ENCODE measurements around the gene RAB31. TPM values are rescaled to one million over a fixed set of nuclear protein-coding genes. Genes with fewer than 3 reads are reported as not detected.

The RAB31 gene
- total and polyA plus RNA-seq, 2 of the 13 experiments (the other 11 are each of a cell fraction or from before 2014, with no cell fraction given), result 1.1 to 1.7 TPM

DNA sequence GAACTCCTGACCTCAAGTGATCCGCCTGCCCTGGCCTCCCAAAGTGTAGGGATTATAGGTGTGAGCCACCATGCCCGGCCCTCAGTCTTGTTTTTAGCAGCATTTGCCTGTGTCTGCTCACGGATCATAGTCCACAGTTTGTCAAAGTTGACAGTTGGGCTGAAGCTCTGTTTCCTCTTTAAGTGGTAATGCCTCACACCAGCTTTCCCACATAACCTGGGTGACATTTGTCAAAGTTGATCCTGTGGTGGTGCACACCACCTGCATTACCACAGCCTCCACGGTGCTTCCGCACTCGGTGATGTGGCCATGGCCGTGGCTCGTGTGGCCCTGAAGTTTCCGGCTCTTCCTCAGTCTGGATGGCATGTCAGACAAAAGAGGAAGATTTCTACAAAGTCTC lies 27.1 kb downstream of the RAB31 start:
- BruUV-seq (replicated peaks), result no TSS peak
- ATAC-seq (peak; percentile 53), DNase-seq (ENCODE audit: low spot score) (peak; percentile 54), FAIRE-seq (peak; percentile 34)
- POLR2A ChIA-PET, result no interaction called here
- H3K27ac ChIP-seq (ENCODE audit: extremely low read length, insufficient read depth, low read length), result no peak overlapping the region
- 39% methylated on average over 8 of the region's 9 CpGs for WGBS (ENCODE audit: low lambda C conversion rate)
- no peaks in the 10 kb centered on the region for H3K79me2 ChIP-seq (ENCODE audit: insufficient read depth, low read length)
- H2AFZ ChIP-seq (ENCODE audit: low read length), result no peak overlapping the region
- H3K4me2 ChIP-seq (ENCODE audit: low read depth, low read length), result no peak overlapping the region
- intact Hi-C loops (cut with micrococcal nuclease; ENCODE audit: unreplicated experiment) (no loop called here), in situ Hi-C loops (cut with HindIII; ENCODE audit: extremely low pct_ligation_motif_present, low pct_unique_long_range_greater_than_20kb) (no loop called here)
- no peaks in the 10 kb centered on the region; a peak in 1 of 5 replicates for H3K27me3 ChIP-seq (ENCODE audit: control insufficient read depth in 1 of 2, insufficient read depth in 2 of 2, low read length in 2 of 2)
- CTCF ChIA-PET (ENCODE audit: low intra/inter-chr PET ratio, low total read pairs), result no interaction called here
- H3K9ac ChIP-seq (ENCODE audit: insufficient read depth, low read depth, low read length), result no peak overlapping the region
- H3K9me3 ChIP-seq (ENCODE audit: low read length), result no peaks in the 10 kb centered on the region
- no peaks in the 10 kb centered on the region for H4K20me1 ChIP-seq (ENCODE audit: insufficient read depth, low read length)
- no peak overlapping the region for H3K4me3 ChIP-seq (replicated peaks in 1 of 3; ENCODE audit: insufficient read depth in 1 of 3, low read depth in 2 of 3, low read length in 3 of 3)
- no peaks in the 10 kb centered on the region for H3K36me3 ChIP-seq (replicated peaks in 1 of 2; ENCODE audit: control insufficient read depth in 1 of 2, insufficient read depth in 2 of 2, low read length in 2 of 2)
- H3K4me1 ChIP-seq (ENCODE audit: insufficient read depth, low read length), result peaks cover 33% of the 10 kb centered on the region
- no peak for TF ChIP-seq CREB1 (IDR thresholded peaks at IDR 0.05)
- no peak for TF ChIP-seq CREB1 (CRISPR knock-in tag; IDR thresholded peaks at IDR 0.05)
- TF ChIP-seq, protein P1, sequence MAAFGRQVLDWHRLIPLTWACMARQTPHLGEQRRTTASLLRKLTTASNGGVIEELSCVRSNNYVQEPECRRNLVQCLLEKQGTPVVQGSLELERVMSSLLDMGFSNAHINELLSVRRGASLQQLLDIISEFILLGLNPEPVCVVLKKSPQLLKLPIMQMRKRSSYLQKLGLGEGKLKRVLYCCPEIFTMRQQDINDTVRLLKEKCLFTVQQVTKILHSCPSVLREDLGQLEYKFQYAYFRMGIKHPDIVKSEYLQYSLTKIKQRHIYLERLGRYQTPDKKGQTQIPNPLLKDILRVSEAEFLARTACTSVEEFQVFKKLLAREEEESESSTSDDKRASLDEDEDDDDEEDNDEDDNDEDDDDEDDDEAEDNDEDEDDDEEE (CRISPR knock-in tag; IDR thresholded peaks at IDR 0.05), result no peak
- TF ChIP-seq, protein P2, sequence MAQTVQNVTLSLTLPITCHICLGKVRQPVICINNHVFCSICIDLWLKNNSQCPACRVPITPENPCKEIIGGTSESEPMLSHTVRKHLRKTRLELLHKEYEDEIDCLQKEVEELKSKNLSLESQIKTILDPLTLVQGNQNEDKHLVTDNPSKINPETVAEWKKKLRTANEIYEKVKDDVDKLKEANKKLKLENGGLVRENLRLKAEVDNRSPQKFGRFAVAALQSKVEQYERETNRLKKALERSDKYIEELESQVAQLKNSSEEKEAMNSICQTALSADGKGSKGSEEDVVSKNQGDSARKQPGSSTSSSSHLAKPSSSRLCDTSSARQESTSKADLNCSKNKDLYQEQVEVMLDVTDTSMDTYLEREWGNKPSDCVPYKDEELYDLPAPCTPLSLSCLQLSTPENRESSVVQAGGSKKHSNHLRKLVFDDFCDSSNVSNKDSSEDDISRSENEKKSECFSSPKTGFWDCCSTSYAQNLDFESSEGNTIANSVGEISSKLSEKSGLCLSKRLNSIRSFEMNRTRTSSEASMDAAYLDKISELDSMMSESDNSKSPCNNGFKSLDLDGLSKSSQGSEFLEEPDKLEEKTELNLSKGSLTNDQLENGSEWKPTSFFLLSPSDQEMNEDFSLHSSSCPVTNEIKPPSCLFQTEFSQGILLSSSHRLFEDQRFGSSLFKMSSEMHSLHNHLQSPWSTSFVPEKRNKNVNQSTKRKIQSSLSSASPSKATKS (CRISPR knock-in tag; IDR thresholded peaks at IDR 0.05), result no peak
- TF ChIP-seq GZF1 (CRISPR knock-in tag; IDR thresholded peaks at IDR 0.05), result no peak
- TF ChIP-seq MEIS2 (CRISPR knock-in tag; IDR thresholded peaks at IDR 0.05), result peak; percentile 77; the same call in 1 of the 2 replicates
- TF ChIP-seq, protein P3, sequence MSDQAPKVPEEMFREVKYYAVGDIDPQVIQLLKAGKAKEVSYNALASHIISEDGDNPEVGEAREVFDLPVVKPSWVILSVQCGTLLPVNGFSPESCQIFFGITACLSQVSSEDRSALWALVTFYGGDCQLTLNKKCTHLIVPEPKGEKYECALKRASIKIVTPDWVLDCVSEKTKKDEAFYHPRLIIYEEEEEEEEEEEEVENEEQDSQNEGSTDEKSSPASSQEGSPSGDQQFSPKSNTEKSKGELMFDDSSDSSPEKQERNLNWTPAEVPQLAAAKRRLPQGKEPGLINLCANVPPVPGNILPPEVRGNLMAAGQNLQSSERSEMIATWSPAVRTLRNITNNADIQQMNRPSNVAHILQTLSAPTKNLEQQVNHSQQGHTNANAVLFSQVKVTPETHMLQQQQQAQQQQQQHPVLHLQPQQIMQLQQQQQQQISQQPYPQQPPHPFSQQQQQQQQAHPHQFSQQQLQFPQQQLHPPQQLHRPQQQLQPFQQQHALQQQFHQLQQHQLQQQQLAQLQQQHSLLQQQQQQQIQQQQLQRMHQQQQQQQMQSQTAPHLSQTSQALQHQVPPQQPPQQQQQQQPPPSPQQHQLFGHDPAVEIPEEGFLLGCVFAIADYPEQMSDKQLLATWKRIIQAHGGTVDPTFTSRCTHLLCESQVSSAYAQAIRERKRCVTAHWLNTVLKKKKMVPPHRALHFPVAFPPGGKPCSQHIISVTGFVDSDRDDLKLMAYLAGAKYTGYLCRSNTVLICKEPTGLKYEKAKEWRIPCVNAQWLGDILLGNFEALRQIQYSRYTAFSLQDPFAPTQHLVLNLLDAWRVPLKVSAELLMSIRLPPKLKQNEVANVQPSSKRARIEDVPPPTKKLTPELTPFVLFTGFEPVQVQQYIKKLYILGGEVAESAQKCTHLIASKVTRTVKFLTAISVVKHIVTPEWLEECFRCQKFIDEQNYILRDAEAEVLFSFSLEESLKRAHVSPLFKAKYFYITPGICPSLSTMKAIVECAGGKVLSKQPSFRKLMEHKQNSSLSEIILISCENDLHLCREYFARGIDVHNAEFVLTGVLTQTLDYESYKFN (CRISPR knock-in tag; conservative IDR thresholded peaks at IDR 0.05), result 0 out of 2 replicates have a peak, but pooled peaks have one; percentile 26
- TF ChIP-seq, protein P4, sequence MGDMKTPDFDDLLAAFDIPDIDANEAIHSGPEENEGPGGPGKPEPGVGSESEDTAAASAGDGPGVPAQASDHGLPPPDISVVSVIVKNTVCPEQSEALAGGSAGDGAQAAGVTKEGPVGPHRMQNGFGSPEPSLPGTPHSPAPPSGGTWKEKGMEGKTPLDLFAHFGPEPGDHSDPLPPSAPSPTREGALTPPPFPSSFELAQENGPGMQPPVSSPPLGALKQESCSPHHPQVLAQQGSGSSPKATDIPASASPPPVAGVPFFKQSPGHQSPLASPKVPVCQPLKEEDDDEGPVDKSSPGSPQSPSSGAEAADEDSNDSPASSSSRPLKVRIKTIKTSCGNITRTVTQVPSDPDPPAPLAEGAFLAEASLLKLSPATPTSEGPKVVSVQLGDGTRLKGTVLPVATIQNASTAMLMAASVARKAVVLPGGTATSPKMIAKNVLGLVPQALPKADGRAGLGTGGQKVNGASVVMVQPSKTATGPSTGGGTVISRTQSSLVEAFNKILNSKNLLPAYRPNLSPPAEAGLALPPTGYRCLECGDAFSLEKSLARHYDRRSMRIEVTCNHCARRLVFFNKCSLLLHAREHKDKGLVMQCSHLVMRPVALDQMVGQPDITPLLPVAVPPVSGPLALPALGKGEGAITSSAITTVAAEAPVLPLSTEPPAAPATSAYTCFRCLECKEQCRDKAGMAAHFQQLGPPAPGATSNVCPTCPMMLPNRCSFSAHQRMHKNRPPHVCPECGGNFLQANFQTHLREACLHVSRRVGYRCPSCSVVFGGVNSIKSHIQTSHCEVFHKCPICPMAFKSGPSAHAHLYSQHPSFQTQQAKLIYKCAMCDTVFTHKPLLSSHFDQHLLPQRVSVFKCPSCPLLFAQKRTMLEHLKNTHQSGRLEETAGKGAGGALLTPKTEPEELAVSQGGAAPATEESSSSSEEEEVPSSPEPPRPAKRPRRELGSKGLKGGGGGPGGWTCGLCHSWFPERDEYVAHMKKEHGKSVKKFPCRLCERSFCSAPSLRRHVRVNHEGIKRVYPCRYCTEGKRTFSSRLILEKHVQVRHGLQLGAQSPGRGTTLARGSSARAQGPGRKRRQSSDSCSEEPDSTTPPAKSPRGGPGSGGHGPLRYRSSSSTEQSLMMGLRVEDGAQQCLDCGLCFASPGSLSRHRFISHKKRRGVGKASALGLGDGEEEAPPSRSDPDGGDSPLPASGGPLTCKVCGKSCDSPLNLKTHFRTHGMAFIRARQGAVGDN (CRISPR knock-in tag; IDR thresholded peaks at IDR 0.05), result 0 out of 2 replicates have a peak, but pooled peaks have one; percentile 20
- TF ChIP-seq ZNF7 (CRISPR knock-in tag; IDR thresholded peaks at IDR 0.05), result 0 out of 2 replicates have a peak, but pooled peaks have one; percentile 40
- peak; percentile 59; the same call in 1 of the 2 replicates for TF ChIP-seq HDAC1 (CRISPR knock-in tag; IDR thresholded peaks at IDR 0.05)
- no peak for TF ChIP-seq ZNF775 (CRISPR knock-in tag; IDR thresholded peaks at IDR 0.05; ENCODE audit: borderline replicate concordance)
- TF ChIP-seq, protein P5, sequence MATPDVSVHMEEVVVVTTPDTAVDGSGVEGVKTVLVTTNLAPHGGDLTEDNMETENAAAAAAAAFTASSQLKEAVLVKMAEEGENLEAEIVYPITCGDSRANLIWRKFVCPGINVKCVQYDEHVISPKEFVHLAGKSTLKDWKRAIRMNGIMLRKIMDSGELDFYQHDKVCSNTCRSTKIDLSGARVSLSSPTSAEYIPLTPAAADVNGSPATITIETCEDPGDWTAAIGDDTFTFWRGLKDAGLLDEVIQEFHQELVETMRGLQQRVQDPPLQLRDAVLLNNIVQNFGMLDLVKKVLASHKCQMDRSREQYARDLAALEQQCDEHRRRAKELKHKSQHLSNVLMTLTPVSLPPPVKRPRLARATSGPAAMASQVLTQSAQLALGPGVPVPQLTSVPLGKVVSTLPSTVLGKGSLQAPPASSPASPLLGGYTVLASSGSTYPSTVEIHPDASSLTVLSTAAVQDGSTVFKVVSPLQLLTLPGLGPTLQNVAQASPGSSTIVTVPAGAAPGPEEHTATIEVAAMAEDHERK (CRISPR knock-in tag; IDR thresholded peaks at IDR 0.05; ENCODE audit: low read depth), result no peak
